Cardiac fibroblast (primary cell): ENCODE measurements around the gene CD81.

Source experiments
- DNase-seq, 2 donors: peaks; one replicate each; pipeline versions ENCODE4 v3.0.0 to v3.0.0-alpha.2; 2010; ENCODE audit warnings: low read depth in 2 of 2
- H3K4me3 ChIP-seq, 2 donors: replicated peaks in 1 of 2; 1 replicate in 1 of 2; 2 replicates in 1 of 2; pipeline ENCODE4 v1.5.1; 2011; ENCODE audit warnings: low read depth in 2 of 2, low read length in 2 of 2, mild to moderate bottlenecking in 2 of 2, moderate library complexity in 1 of 2
- TF ChIP-seq, protein P1 (sequence below): IDR thresholded peaks from one replicate; pipeline ENCODE4 v1.5.1; 2011; ENCODE audit warnings: low read depth, mild to moderate bottlenecking, low read length, inconsistent platforms

Gene CD81

DNA sequence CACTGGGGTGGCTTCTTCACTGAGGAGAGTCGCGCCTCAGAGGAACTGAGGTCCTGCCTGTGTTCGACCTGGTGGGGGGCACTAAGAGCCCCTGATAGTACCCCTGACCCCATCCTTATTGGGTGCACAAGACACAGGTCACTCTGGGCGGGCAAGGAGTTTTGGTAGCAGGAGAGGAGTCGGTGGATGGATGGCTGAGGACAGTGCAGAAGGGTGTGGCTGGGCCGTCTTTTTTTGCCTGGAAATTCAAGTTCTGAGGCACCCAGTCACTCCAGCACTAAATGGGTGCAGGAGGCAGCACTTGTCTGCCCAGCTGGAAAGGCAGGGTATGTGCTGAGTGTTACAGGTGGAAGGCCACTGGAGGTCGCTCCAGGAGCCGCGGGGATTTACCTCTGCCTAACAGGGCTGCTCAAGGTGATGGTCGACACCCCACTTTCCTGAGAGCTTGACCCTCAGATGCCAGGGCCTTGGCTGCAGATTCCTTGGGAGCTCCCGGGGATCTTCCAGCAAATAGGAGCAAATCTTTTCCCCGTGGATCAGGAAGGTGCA, 24.4 kb downstream of the CD81 start:
- H3K4me3 ChIP-seq, result peak overlapping the region; percentile 99 to 100
- TF ChIP-seq, protein P1, sequence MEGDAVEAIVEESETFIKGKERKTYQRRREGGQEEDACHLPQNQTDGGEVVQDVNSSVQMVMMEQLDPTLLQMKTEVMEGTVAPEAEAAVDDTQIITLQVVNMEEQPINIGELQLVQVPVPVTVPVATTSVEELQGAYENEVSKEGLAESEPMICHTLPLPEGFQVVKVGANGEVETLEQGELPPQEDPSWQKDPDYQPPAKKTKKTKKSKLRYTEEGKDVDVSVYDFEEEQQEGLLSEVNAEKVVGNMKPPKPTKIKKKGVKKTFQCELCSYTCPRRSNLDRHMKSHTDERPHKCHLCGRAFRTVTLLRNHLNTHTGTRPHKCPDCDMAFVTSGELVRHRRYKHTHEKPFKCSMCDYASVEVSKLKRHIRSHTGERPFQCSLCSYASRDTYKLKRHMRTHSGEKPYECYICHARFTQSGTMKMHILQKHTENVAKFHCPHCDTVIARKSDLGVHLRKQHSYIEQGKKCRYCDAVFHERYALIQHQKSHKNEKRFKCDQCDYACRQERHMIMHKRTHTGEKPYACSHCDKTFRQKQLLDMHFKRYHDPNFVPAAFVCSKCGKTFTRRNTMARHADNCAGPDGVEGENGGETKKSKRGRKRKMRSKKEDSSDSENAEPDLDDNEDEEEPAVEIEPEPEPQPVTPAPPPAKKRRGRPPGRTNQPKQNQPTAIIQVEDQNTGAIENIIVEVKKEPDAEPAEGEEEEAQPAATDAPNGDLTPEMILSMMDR, result no peak
- no peak for DNase-seq

DNA sequence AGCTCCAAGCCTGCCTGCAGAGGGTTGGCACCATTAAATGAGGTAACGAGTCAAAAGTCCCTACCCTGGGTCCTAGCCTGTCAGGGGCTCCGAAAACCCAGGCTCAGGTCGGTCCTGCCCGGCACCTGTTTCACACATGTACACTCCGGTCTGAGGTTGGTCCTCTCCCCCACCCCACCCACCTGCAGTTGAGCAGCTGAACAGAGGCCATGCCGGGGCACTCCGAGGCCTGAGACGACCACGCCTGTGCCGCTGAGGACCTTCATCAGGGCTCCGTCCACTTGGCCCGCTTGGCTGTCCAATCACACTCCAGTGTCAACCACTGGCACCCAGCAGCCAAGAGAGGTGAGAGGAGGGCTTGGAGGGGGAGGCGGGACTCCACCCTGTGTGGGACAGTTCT, 25.0 kb downstream of the CD81 start:
- no peak for DNase-seq
- TF ChIP-seq, protein P1, result no peak
- peak overlapping the region; percentile 99 to 100 for H3K4me3 ChIP-seq

DNA sequence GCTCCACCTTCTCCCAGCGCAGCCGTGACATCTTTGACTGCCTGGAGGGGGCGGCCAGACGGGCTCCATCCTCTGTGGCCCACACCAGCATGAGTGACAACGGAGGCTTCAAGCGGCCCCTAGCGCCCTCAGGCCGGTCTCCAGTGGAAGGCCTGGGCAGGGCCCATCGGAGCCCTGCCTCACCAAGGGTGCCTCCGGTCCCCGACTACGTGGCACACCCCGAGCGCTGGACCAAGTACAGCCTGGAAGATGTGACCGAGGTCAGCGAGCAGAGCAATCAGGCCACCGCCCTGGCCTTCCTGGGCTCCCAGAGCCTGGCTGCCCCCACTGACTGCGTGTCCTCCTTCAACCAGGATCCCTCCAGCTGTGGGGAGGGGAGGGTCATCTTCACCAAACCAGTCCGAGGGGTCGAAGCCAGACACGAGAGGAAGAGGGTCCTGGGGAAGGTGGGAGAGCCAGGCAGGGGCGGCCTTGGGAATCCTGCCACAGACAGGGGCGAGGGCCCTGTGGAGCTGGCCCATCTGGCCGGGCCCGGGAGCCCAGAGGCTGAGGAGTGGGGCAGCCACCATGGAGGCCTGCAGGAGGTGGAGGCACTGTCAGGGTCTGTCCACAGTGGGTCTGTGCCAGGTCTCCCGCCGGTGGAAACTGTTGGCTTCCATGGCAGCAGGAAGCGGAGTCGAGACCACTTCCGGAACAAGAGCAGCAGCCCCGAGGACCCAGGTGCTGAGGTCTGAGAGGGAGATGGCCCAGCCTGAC, 26.0 kb downstream of the CD81 start:
- TF ChIP-seq, protein P1, result no peak
- H3K4me3 ChIP-seq, result no peak overlapping the region
- no peak for DNase-seq

DNA sequence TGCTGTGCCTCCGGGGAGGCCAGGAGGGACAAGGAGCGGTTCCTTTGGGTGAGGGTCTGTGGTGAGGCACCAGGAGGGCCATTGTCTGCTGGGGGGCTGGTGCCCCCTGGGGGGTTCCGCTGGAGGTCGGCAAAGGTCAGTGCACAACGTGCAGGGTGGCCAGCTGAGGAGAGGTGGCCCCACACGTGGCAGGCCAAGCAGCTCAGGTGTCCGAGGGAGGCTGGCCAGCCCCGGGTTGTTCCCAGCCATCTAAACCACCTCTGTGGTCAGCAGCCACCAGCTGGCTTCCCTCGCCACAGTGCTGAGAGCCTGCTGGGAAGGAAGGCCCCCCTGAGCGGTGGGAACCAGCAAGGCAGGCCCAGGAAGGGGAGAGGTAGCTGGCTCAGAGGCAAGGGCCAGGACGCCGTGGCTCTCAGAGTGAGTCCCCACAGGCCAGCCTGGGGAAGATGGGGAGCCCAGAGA, 27.7 kb downstream of the CD81 start:
- no peak for DNase-seq
- TF ChIP-seq, protein P1, result no peak
- H3K4me3 ChIP-seq, result no peak overlapping the region

DNA sequence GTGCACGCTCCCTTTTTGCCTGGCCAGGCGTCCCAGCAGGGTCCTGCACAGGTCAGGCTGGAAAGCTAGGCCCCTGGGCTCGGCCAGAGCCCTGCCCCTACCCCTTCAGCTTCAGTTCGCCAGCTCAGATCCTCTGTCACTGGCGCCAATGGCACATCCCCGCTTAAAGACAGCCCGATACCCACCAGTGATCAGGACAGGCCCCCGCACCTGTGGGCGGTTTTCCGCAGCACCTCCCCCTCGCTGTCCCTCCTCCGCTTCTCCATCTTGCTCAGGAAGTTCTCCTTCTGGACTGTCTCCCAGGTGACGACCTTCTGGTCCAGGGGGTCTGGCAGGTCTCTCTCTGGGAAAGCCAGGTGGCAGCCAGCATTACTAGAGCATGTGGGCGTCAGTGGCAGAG, 29.3 kb downstream of the CD81 start:
- TF ChIP-seq, protein P1, result no peak
- H3K4me3 ChIP-seq, result no peak overlapping the region
- no peak for DNase-seq

DNA sequence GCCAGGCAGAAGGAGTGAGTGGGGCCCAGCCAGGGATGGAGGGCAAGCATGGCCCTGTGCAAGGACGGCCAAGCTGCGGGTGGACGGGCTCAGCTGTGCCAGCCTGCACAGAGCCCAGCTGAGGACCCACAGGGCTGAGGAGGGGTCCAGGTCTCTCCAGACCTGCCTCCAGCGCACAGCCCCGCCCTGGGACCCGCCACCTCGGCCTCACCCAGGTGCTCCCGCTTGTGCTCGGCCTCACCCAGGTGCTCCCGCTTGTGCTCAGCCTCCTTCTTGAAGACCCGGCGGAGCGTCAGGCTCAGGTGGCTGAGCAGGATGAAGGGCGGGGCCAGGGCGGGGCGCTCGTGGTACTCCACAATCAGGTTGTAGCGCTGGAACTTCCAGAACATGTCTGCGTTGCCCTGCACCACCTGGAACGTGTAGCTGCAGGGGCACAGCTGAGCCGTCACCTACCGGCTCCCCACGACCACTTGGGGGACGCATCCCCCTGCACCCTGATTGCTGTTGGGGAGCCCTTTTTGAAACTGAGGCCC, 29.8 kb downstream of the CD81 start:
- TF ChIP-seq, protein P1, result no peak
- H3K4me3 ChIP-seq, result no peak overlapping the region
- no peak for DNase-seq
